Stomach (tissue), 4 donors: ENCODE measurements around the gene NMRAL1.
A peak's percentile ranks its signal among the peaks of the same experiment; 100 is the strongest.

Experiments used
- CTCF ChIP-seq, 7 experiments: fragments of 450-650 bp in 4 of 7; fragments of 200-600 bp in 3 of 7; sonication (generic) in 3 of 7; IDR thresholded peaks; one replicate each; pipeline ENCODE4 v1.5.1; 2016 to 2019; ENCODE audit warnings: antibody characterized with exemption in 7 of 7, control low read depth in 2 of 7, mild to moderate bottlenecking in 1 of 7
- EP300 ChIP-seq: sonication (generic); formaldehyde crosslinking; IDR thresholded peaks from one replicate; pipeline ENCODE4 v1.6.1; 2017; ENCODE audit warnings: antibody characterized with exemption
- POLR2A ChIP-seq, 4 donors: fragments of 450-650 bp; IDR thresholded peaks; one replicate each; pipeline ENCODE4 v1.6.1; 2016; ENCODE audit warnings: antibody characterized with exemption in 4 of 4, control low read depth in 2 of 4, mild to moderate bottlenecking in 1 of 4, moderate library complexity in 1 of 4
- POLR2AphosphoS5 ChIP-seq, 3 donors: sonication (generic); formaldehyde crosslinking; IDR thresholded peaks; one replicate each; pipeline ENCODE4 v1.6.1; 2016; ENCODE audit warnings: antibody characterized with exemption in 3 of 3

GRCh38 chr16:4477966-4478365 is 3.5 kb upstream of the NMRAL1 start:
- no peak for TF ChIP-seq CTCF (IDR thresholded peaks at IDR 0.05)
- TF ChIP-seq EP300 = no peak
- TF ChIP-seq POLR2AphosphoS5 (IDR thresholded peaks at IDR 0.05) = peak in 1 of 3 donors; percentile 17
- no peak for TF ChIP-seq POLR2A (IDR thresholded peaks at IDR 0.05)
